Endometrial microvascular endothelial cells (primary cell): Measurements from ENCODE around the gene NT5M. TPM values are rescaled to one million over a fixed set of nuclear protein-coding genes. Genes with fewer than 3 reads are reported as not detected.
"Not testable (repeated sequence)": the region's sequence is repeated elsewhere in the genome, so short reads cannot be mapped to it uniquely, and the experiment has no call there.

ENCODE experiments used
- in situ Hi-C: cut with HindIII; loops from 2 replicates; pipeline ENCODE4 v1.10.0; 2017; ENCODE audit warnings: low sequenced_read_pairs, low pct_unique_long_range_greater_than_20kb; ENCODE audit errors: inconsistent ontology term
- total RNA-seq: library from RNA; depleted of rRNA; stranded (reverse); fragments of >200 nt; gene quantifications from one replicate; pipeline ENCODE4 v1.2.3, GENCODE V29; 2015; ENCODE audit errors: inconsistent ontology term

The NT5M gene
- 1.7 TPM for total RNA-seq

- in situ Hi-C loops, result no loop called here
These were observed at the start of gene NT5M for GRCh38 chr17:17303010-17303846. Gene NT5M, plus strand, starts transcription at chr17:17303373. Its CDS starts 178 bp downstream, at chr17:17303551.

- in situ Hi-C loops, result no loop called here
These were observed 49.8 kb upstream of the NT5M start for GRCh38 chr17:17253406-17253805.

GRCh38 chr17:17254036-17254435 is 49.1 kb upstream of the NT5M start:
- in situ Hi-C loops, result no loop called here

GRCh38 chr17:17255689-17256088 is 47.5 kb upstream of the NT5M start:
- in situ Hi-C loops, result not testable (repeated sequence)

GRCh38 chr17:17256316-17256715 is 46.9 kb upstream of the NT5M start:
- in situ Hi-C loops, result no loop called here

GRCh38 chr17:17258011-17258410 is 45.2 kb upstream of the NT5M start:
- in situ Hi-C loops, result no loop called here

GRCh38 chr17:17258998-17259397 is 44.2 kb upstream of the NT5M start:
- in situ Hi-C loops, result no loop called here

- in situ Hi-C loops, result no loop called here
These were observed 38.7 kb upstream of the NT5M start for GRCh38 chr17:17264430-17264829.

GRCh38 chr17:17269926-17270773 is 33.0 kb upstream of the NT5M start:
- in situ Hi-C loops, result no loop called here

GRCh38 chr17:17275971-17276370 is 27.2 kb upstream of the NT5M start:
- in situ Hi-C loops, result no loop called here

GRCh38 chr17:17277431-17277830 is 25.7 kb upstream of the NT5M start:
- in situ Hi-C loops, result not testable (repeated sequence)

GRCh38 chr17:17279316-17279715 is 23.9 kb upstream of the NT5M start:
- in situ Hi-C loops, result no loop called here

GRCh38 chr17:17280613-17281549 is 22.3 kb upstream of the NT5M start, which contains the start of gene COPS3:
Gene COPS3, minus strand, starts transcription at chr17:17281246. Its CDS starts 60 bp downstream, at chr17:17281186.
- in situ Hi-C loops, result no loop called here

- in situ Hi-C loops, result no loop called here
These were observed 17.2 kb upstream of the NT5M start for GRCh38 chr17:17285951-17286350.

- in situ Hi-C loops, result no loop called here
These were observed 14.1 kb upstream of the NT5M start for GRCh38 chr17:17289086-17289485.

- in situ Hi-C loops, result no loop called here
These were observed 13.5 kb upstream of the NT5M start for GRCh38 chr17:17289701-17290100.

GRCh38 chr17:17295141-17295540 is 8.0 kb upstream of the NT5M start:
- in situ Hi-C loops, result no loop called here

- in situ Hi-C loops, result no loop called here
These were observed 6.0 kb upstream of the NT5M start for GRCh38 chr17:17297217-17297616.

GRCh38 chr17:17298108-17298507 is 5.1 kb upstream of the NT5M start:
- in situ Hi-C loops, result no loop called here
